GM23338 (cell line): Measurements from ENCODE around the gene CBLN3. TPM values are rescaled to one million over a fixed set of nuclear protein-coding genes. Genes with fewer than 3 reads are reported as not detected.

Experiments used
- ATAC-seq: fragments of 200-7000 bp; cut with Tn5 transposase; 3 replicates; pipeline ENCODE4 v1.9.1; 2020
- DNase-seq: peaks from one replicate; pipeline ENCODE4 v3.0.0-alpha.2; 2015; ENCODE audit warnings: low spot score
- H2AFZ ChIP-seq: fragments of 200-600 bp; sonication (generic); 2 replicates; pipeline ENCODE4 v1.8.0; 2016; ENCODE audit warnings: antibody characterized with exemption, mild to moderate bottlenecking, moderate library complexity
- H3F3A ChIP-seq: fragments of 200-600 bp; sonication (generic); replicated peaks from 2 replicates; pipeline ENCODE4 v1.8.0; 2017; ENCODE audit warnings: antibody characterized with exemption, mixed run types, low read depth
- H3K27ac ChIP-seq: fragments of 200-600 bp; sonication (generic); 2 replicates; pipeline ENCODE4 v1.6.1; 2016; ENCODE audit warnings: low read depth
- H3K27me3 ChIP-seq: fragments of 200-600 bp; sonication (generic); 2 replicates; pipeline ENCODE4 v1.8.0; 2016; ENCODE audit warnings: mild to moderate bottlenecking, mixed run types, moderate library complexity; ENCODE audit not compliant: insufficient read depth
- H3K36me3 ChIP-seq: fragments of 200-600 bp; sonication (generic); 2 replicates; pipeline ENCODE4 v1.8.0; 2016; ENCODE audit warnings: mild to moderate bottlenecking; ENCODE audit not compliant: insufficient read depth
- H3K4me1 ChIP-seq: fragments of 200-600 bp; sonication (generic); 2 replicates; pipeline ENCODE4 v1.8.0; 2016; ENCODE audit warnings: mild to moderate bottlenecking, moderate library complexity; ENCODE audit not compliant: insufficient read depth
- H3K4me2 ChIP-seq: fragments of 200-600 bp; sonication (generic); 2 replicates; pipeline ENCODE4 v1.7.1; 2017; ENCODE audit warnings: mixed run types
- H3K4me3 ChIP-seq: fragments of 200-600 bp; sonication (generic); 2 replicates; pipeline ENCODE4 v1.6.1; 2016; ENCODE audit warnings: mixed run types
- H3K79me2 ChIP-seq: fragments of 200-600 bp; sonication (generic); replicated peaks from 2 replicates; pipeline ENCODE4 v1.8.0; 2017; ENCODE audit warnings: mild to moderate bottlenecking; ENCODE audit not compliant: insufficient read depth
- H3K9me2 ChIP-seq: fragments of 200-600 bp; sonication (generic); 2 replicates; pipeline ENCODE4 v1.8.0; 2017; ENCODE audit not compliant: insufficient read depth
- H4K20me1 ChIP-seq: fragments of 200-600 bp; sonication (generic); replicated peaks from 2 replicates; pipeline ENCODE4 v1.8.0; 2017; ENCODE audit warnings: mild to moderate bottlenecking; ENCODE audit not compliant: insufficient read depth
- H3K27ac Mint-ChIP-seq: 2 replicates; pipeline ENCODE4 v1.8.0; 2020; ENCODE audit warnings: inconsistent platforms, mild to moderate bottlenecking, moderate library complexity, mixed read lengths
- H3K27me3 Mint-ChIP-seq: 3 replicates; pipeline ENCODE4 v1.8.0; 2022; ENCODE audit warnings: low read depth, mild to moderate bottlenecking, moderate library complexity, mixed read lengths, inconsistent platforms; ENCODE audit not compliant: insufficient read depth, poor library complexity
- H3K36me3 Mint-ChIP-seq: 3 replicates; pipeline ENCODE4 v1.8.0; 2021; ENCODE audit warnings: low read depth, mild to moderate bottlenecking, inconsistent platforms, moderate library complexity, mixed read lengths
- H3K4me1 Mint-ChIP-seq: 3 replicates; pipeline ENCODE4 v1.8.0; 2020; ENCODE audit warnings: mild to moderate bottlenecking, inconsistent platforms, mixed read lengths
- H3K4me3 Mint-ChIP-seq: 3 replicates; pipeline ENCODE4 v1.8.0; 2021; ENCODE audit warnings: moderate library complexity, mild to moderate bottlenecking, inconsistent platforms, mixed read lengths
- H3K9me3 Mint-ChIP-seq: 3 replicates; pipeline ENCODE4 v1.8.0; 2020; ENCODE audit warnings: moderate library complexity, mild to moderate bottlenecking, inconsistent platforms, mixed read lengths
- CREB1 ChIP-seq: fragments of 250-450 bp; sonication (Bioruptor Pico); IDR thresholded peaks from 2 replicates; pipeline ENCODE4 v1.5.0; 2020; ENCODE audit warnings: low read depth, mild to moderate bottlenecking, moderate library complexity
- CTCF ChIP-seq, 2 experiments: fragments of 200-600 bp in 1 of 2; sonication (generic) in 1 of 2; conservative IDR thresholded peaks; 2 replicates each; pipeline versions ENCODE4 v1.5.1 to v1.6.1; 2016 to 2017; ENCODE audit warnings: antibody characterized with exemption in 2 of 2, low read depth in 2 of 2, mild to moderate bottlenecking in 2 of 2, moderate library complexity in 1 of 2
- JUNB ChIP-seq: IDR thresholded peaks from one replicate; pipeline ENCODE4 v1.6.1; 2016; ENCODE audit warnings: antibody characterized with exemption; ENCODE audit not compliant: unreplicated experiment
- REST ChIP-seq: IDR thresholded peaks from one replicate; pipeline ENCODE4 v1.6.1; 2018; ENCODE audit warnings: antibody characterized with exemption; ENCODE audit not compliant: unreplicated experiment
- STAT1 ChIP-seq: IDR thresholded peaks from one replicate; pipeline ENCODE4 v1.6.1; 2016; ENCODE audit warnings: antibody characterized with exemption; ENCODE audit not compliant: unreplicated experiment
- ZNF114 ChIP-seq: fragments of 250-450 bp; sonication (Bioruptor Pico); IDR thresholded peaks from 2 replicates; pipeline ENCODE4 v1.5.0; 2020; ENCODE audit warnings: mild to moderate bottlenecking, moderate library complexity
- ZNF331 ChIP-seq: fragments of 250-450 bp; sonication (Bioruptor Pico); IDR thresholded peaks from 2 replicates; pipeline ENCODE4 v1.5.0; 2020; ENCODE audit warnings: low read depth, mild to moderate bottlenecking, moderate library complexity
- ZNF462 ChIP-seq: fragments of 250-450 bp; sonication (Bioruptor Pico); IDR thresholded peaks from 2 replicates; pipeline ENCODE4 v1.5.0; 2020; ENCODE audit warnings: mild to moderate bottlenecking, moderate library complexity
- polyA plus RNA-seq: library from polyadenylated mRNA; unstranded; fragments of >200 nt; fragmentation: Nextera tagmentation; extraction: Ambion mirVana; gene quantifications from 2 replicates; pipeline ENCODE4 v1.2.1, GENCODE V29; 2016
- total RNA-seq: library from RNA; depleted of rRNA; stranded (reverse); fragments of >200 nt; shearing (Covaris generic); gene quantifications from 2 replicates; pipeline ENCODE4 v1.2.3, GENCODE V29; 2014

CBLN3 gene
- total and polyA plus RNA-seq, 2 experiments from 2014 or later: 0.07 to 0.19 TPM

- H3K79me2 ChIP-seq: peaks cover 13% of the 10 kb centered on the region
- DNase-seq: no peak
- no peaks in the 10 kb centered on the region for H3K27me3 ChIP-seq
- H3K4me2 ChIP-seq: no peak overlapping the region
- H4K20me1 ChIP-seq: no peaks in the 10 kb centered on the region; the same call in 1 of the 2 replicates
- Mint-ChIP-seq H3K27ac (no peak overlapping the region), H3K4me1 (peaks cover 9% of the 10 kb centered on the region; the same call in 2 of the 3 replicates), H3K9me3 (no peaks in the 10 kb centered on the region), H3K4me3 (no peak overlapping the region), H3K27me3 (peaks cover 13% of the 10 kb centered on the region), H3K36me3 (peaks cover 40% of the 10 kb centered on the region)
- TF ChIP-seq CREB1 (CRISPR knock-in tag) (no peak), ZNF114 (CRISPR knock-in tag) (no peak), REST (no peak), JUNB (no peak), CTCF (conservative IDR thresholded peaks at IDR 0.05; ENCODE audit: low read depth in 2 of 2) (no peak), STAT1 (no peak)
- H3K9me2 ChIP-seq: no peaks in the 10 kb centered on the region
- ATAC-seq: no peak
- H3F3A ChIP-seq: peaks cover 7% of the 10 kb centered on the region; the same call in 1 of the 2 replicates
- no peak overlapping the region for H3K27ac ChIP-seq
- peaks cover 7% of the 10 kb centered on the region; the same call in 1 of the 2 replicates for H3K36me3 ChIP-seq
- H3K4me3 ChIP-seq: no peak overlapping the region
- H3K4me1 ChIP-seq: peaks cover 13% of the 10 kb centered on the region
- H2AFZ ChIP-seq: no peak overlapping the region
Measured at GRCh38 chr14:24439257-24439656, 9.8 kb upstream of the CBLN3 start.

GRCh38 chr14:24438223-24439097 lies 9.0 kb upstream of the CBLN3 start:
- no peaks in the 10 kb centered on the region for H3K9me2 ChIP-seq
- Mint-ChIP-seq H3K4me1 (peaks cover 9% of the 10 kb centered on the region; the same call in 2 of the 3 replicates), H3K4me3 (no peak overlapping the region), H3K9me3 (no peaks in the 10 kb centered on the region), H3K36me3 (peaks cover 39% of the 10 kb centered on the region), H3K27ac (no peak overlapping the region), H3K27me3 (peaks cover 13% of the 10 kb centered on the region)
- no peak overlapping the region for H2AFZ ChIP-seq
- no peaks in the 10 kb centered on the region; the same call in 1 of the 2 replicates for H4K20me1 ChIP-seq
- peaks cover 10% of the 10 kb centered on the region for H3K4me1 ChIP-seq
- H3K27ac ChIP-seq: no peak overlapping the region
- H3K27me3 ChIP-seq: no peaks in the 10 kb centered on the region
- H3K36me3 ChIP-seq: peaks cover 7% of the 10 kb centered on the region; the same call in 1 of the 2 replicates
- H3F3A ChIP-seq: peaks cover 7% of the 10 kb centered on the region; the same call in 1 of the 2 replicates
- no peak overlapping the region for H3K4me2 ChIP-seq
- ATAC-seq: no peak
- no peak overlapping the region for H3K4me3 ChIP-seq
- DNase-seq: no peak
- peaks cover 10% of the 10 kb centered on the region; the same call in 1 of the 2 replicates for H3K79me2 ChIP-seq
- no peak for TF ChIP-seq ZNF462
- TF ChIP-seq STAT1: no peak
- no peak for TF ChIP-seq ZNF331 (CRISPR knock-in tag)
